SH-SY5Y (cell line): ENCODE results near the gene SGCD.

ENCODE experiments used
- GATA2 ChIP-seq: IDR thresholded peaks from 2 replicates; pipeline ENCODE4 v1.6.1; 2011; ENCODE audit warnings: mild to moderate bottlenecking, low read depth, low read length
- GATA3 ChIP-seq: IDR thresholded peaks from 2 replicates; pipeline ENCODE4 v1.6.1; 2011; ENCODE audit warnings: low read depth, mild to moderate bottlenecking, low read length, moderate library complexity

GRCh38 chr5:156581725-156582124 lies 254.8 kb downstream of the SGCD start:
- TF ChIP-seq GATA2 (no peak), GATA3 (no peak)
